Activated CD4-positive, alpha-beta memory T cell treated with anti-CD3 and anti-CD28 coated beads for 36 hours (primary cell): ENCODE measurements around the gene PEX6. TPM values are rescaled to one million over a fixed set of nuclear protein-coding genes. Genes with fewer than 3 reads are reported as not detected.

Experiments used
- CTCF ChIA-PET: fragments of 350-600 bp; sonication (Branson Sonifier 250); formaldehyde crosslinking; loops from one replicate; lab custom pipeline; 2021; ENCODE audit warnings: antibody characterized with exemption, inconsistent platforms; lab: Charles Lee
- POLR2A ChIA-PET: fragments of 350-600 bp; sonication (Branson Sonifier 250); formaldehyde crosslinking; loops from one replicate; lab custom pipeline; 2021; ENCODE audit warnings: antibody characterized with exemption; lab: Charles Lee
- DNase-seq: peaks from one replicate; pipeline ENCODE4 v3.0.0-alpha.2; 2020
- H3K27ac Mint-ChIP-seq: one replicate; pipeline ENCODE4 v1.8.0; 2021; ENCODE audit warnings: mixed read lengths
- H3K27me3 Mint-ChIP-seq: one replicate; pipeline ENCODE4 v1.8.0; 2021; ENCODE audit warnings: mixed read lengths
- H3K36me3 Mint-ChIP-seq: one replicate; pipeline ENCODE4 v1.8.0; 2021; ENCODE audit warnings: mixed read lengths
- H3K4me1 Mint-ChIP-seq: one replicate; pipeline ENCODE4 v1.8.0; 2021; ENCODE audit warnings: low read depth, mixed read lengths
- H3K4me3 Mint-ChIP-seq: one replicate; pipeline ENCODE4 v1.8.0; 2021; ENCODE audit warnings: mild to moderate bottlenecking, mixed read lengths
- H3K9me3 Mint-ChIP-seq: one replicate; pipeline ENCODE4 v1.8.0; 2021; ENCODE audit warnings: mixed read lengths
- intact Hi-C: fragments of 100-400 bp; cut with micrococcal nuclease; formaldehyde crosslinking; loops from one replicate; pipeline ENCODE4 v1.15.1; 2023
- total RNA-seq, 2 experiments: library from RNA; stranded (reverse); gene quantifications; one replicate each; pipeline ENCODE4 v1.2.3, GENCODE V29; 2021

PEX6 gene
- total RNA-seq, 2 experiments from 2014 or later, result 25.6 to 26.4 TPM

GRCh38 chr6:42928986-42929820 is 49.8 kb downstream of the PEX6 start, which contains the start of gene CNPY3:
Gene CNPY3 (plus strand): TSS chr6:42929480. CDS start chr6:42929571, 91 bp downstream.
- intact Hi-C loops, result loop anchor here (1.0 to 2.0 kb wide), 9 partner anchors 39 to 588 kb away; partner anchors contain the start of genes CUL7, KLC4, KLHDC3 and MRPL2

GRCh38 chr6:42925248-42925857 is 53.6 kb downstream of the PEX6 start:
- Mint-ChIP-seq H3K9me3 (no peaks in the 10 kb centered on the region), H3K4me1 (peaks cover 9% of the 10 kb centered on the region), H3K27ac (no peak overlapping the region), H3K36me3 (peaks cover 3% of the 10 kb centered on the region), H3K4me3 (no peak overlapping the region), H3K27me3 (no peaks in the 10 kb centered on the region)
- POLR2A ChIA-PET, result no interaction called here
- no peak for DNase-seq
- intact Hi-C loops, result no loop called here
- CTCF ChIA-PET, result interaction anchor here (0.6 kb wide), 1 partner anchor 312 kb away, joined by 3 read pairs; no protein-coding TSS in a partner anchor

More at GRCh38 chr6:42928986-42929820, 49.8 kb downstream of the PEX6 start, which contains the start of gene CNPY3:
- peak; percentile 98 for DNase-seq
- POLR2A ChIA-PET, result interaction anchor here (0.5 to 2.8 kb wide), 22 partner anchors 9 to 455 kb away, joined by 3 to 30 read pairs (median 4); partner anchors contain the start of genes KLC4, KLHDC3, MEA1 and MRPL2
- Mint-ChIP-seq H3K27ac (peak within 1 kb of the TSS; percentile 99), H3K9me3 (no peaks in the 10 kb centered on the region), H3K36me3 (peaks cover 23% of the 10 kb centered on the region), H3K4me1 (peaks cover 38% of the 10 kb centered on the region), H3K27me3 (no peaks in the 10 kb centered on the region), H3K4me3 (peak within 1 kb of the TSS; percentile 96)
- CTCF ChIA-PET, result interaction anchor here (0.6 to 2.8 kb wide), 12 partner anchors 16 to 268 kb away, joined by 3 to 11 read pairs (median 4); partner anchors contain the start of genes PEX6 and PPP2R5D

GRCh38 chr6:42923666-42924065 is 55.3 kb downstream of the PEX6 start:
- Mint-ChIP-seq H3K27me3 (no peaks in the 10 kb centered on the region), H3K4me1 (peaks cover 5% of the 10 kb centered on the region), H3K4me3 (no peak overlapping the region), H3K36me3 (no peaks in the 10 kb centered on the region), H3K9me3 (no peaks in the 10 kb centered on the region), H3K27ac (no peak overlapping the region)
- no peak for DNase-seq
- intact Hi-C loops, result no loop called here
- ChIA-PET POLR2A (no interaction called here), CTCF (no interaction called here)

GRCh38 chr6:42921801-42922200 is 57.2 kb downstream of the PEX6 start:
- Mint-ChIP-seq H3K4me3 (no peak overlapping the region), H3K4me1 (no peaks in the 10 kb centered on the region), H3K27me3 (no peaks in the 10 kb centered on the region), H3K9me3 (no peaks in the 10 kb centered on the region), H3K27ac (no peak overlapping the region), H3K36me3 (no peaks in the 10 kb centered on the region)
- intact Hi-C loops, result no loop called here
- POLR2A ChIA-PET, result interaction anchor here (0.6 kb wide), 1 partner anchor 31 kb away, joined by 3 read pairs; no protein-coding TSS in a partner anchor
- CTCF ChIA-PET, result no interaction called here
- no peak for DNase-seq

- no peak overlapping the region for H3K27ac Mint-ChIP-seq
- no peaks in the 10 kb centered on the region for H3K9me3 Mint-ChIP-seq
- DNase-seq, result no peak
- H3K36me3 Mint-ChIP-seq, result no peaks in the 10 kb centered on the region
- CTCF ChIA-PET, result no interaction called here
- no peak overlapping the region for H3K4me3 Mint-ChIP-seq
- intact Hi-C loops, result no loop called here
- H3K27me3 Mint-ChIP-seq, result peaks cover 10% of the 10 kb centered on the region
- H3K4me1 Mint-ChIP-seq, result peaks cover 1% of the 10 kb centered on the region
- POLR2A ChIA-PET, result no interaction called here
Observed at GRCh38 chr6:42916288-42916687, 62.7 kb downstream of the PEX6 start.

- Mint-ChIP-seq H3K4me1 (peaks cover 3% of the 10 kb centered on the region), H3K9me3 (no peaks in the 10 kb centered on the region), H3K27ac (no peak within 1 kb of the TSS), H3K36me3 (no peaks in the 10 kb centered on the region), H3K4me3 (no peak within 1 kb of the TSS), H3K27me3 (peaks cover 12% of the 10 kb centered on the region)
- no peak for DNase-seq
- ChIA-PET POLR2A (no interaction called here), CTCF (no interaction called here)
- intact Hi-C loops, result no loop called here
Observed at GRCh38 chr6:42915732-42916131, 63.2 kb downstream of the PEX6 start, which contains the start of gene PTCRA. Gene PTCRA (plus strand): TSS chr6:42916053. CDS start chr6:42916070, 17 bp downstream.

GRCh38 chr6:42914546-42914945 is 64.4 kb downstream of the PEX6 start:
- no peak for DNase-seq
- CTCF ChIA-PET, result interaction anchor here (1.5 kb wide), 1 partner anchor 229 kb away, joined by 5 read pairs; no protein-coding TSS in a partner anchor
- H3K4me1 Mint-ChIP-seq, result peaks cover 3% of the 10 kb centered on the region
- H3K27ac Mint-ChIP-seq, result no peak overlapping the region
- intact Hi-C loops, result no loop called here
- no peaks in the 10 kb centered on the region for H3K36me3 Mint-ChIP-seq
- H3K9me3 Mint-ChIP-seq, result no peaks in the 10 kb centered on the region
- no peak overlapping the region for H3K4me3 Mint-ChIP-seq
- POLR2A ChIA-PET, result interaction anchor here (0.8 kb wide), 1 partner anchor 289 kb away, joined by 3 read pairs; no protein-coding TSS in a partner anchor
- H3K27me3 Mint-ChIP-seq, result peaks cover 12% of the 10 kb centered on the region

Other genes starting within 250 kb of the PEX6 start
- 10 to 100 TPM; 17.3 TPM for gene TBCC, start 233.1 kb downstream of the PEX6 start, total RNA-seq
- gene BICRAL, start 197.1 kb downstream of the PEX6 start, total RNA-seq, result 10 to 100 TPM; 12.0 to 12.1 TPM
- gene RPL7L1, start 99.6 kb downstream of the PEX6 start, total RNA-seq, result 100 to 1,000 TPM; 111 to 117 TPM
- not detected for gene PTCRA, start 63.1 kb downstream of the PEX6 start, total RNA-seq
- 10 to 100 TPM; 32.2 to 37.6 TPM for gene CNPY3, start 49.7 kb downstream of the PEX6 start, total RNA-seq
- gene GNMT, start 18.4 kb downstream of the PEX6 start, total RNA-seq, result not detected
- gene PPP2R5D, start 5.4 kb upstream of the PEX6 start, total RNA-seq, result 10 to 100 TPM; 59.1 to 60.2 TPM
- 10 to 100 TPM; 90.2 to 94.4 TPM for gene MEA1, start 34.8 kb upstream of the PEX6 start, total RNA-seq
- gene KLHDC3, start 35.1 kb upstream of the PEX6 start, total RNA-seq, result 10 to 100 TPM; 48.1 to 52.3 TPM
- gene RRP36, start 42.4 kb upstream of the PEX6 start, total RNA-seq, result 10 to 100 TPM; 54.0 to 55.6 TPM
- 10 to 100 TPM; 23.2 to 23.8 TPM for gene CUL7, start 74.7 kb upstream of the PEX6 start, total RNA-seq
- 10 to 100 TPM; 91.0 to 95.4 TPM for gene MRPL2, start 80.3 kb upstream of the PEX6 start, total RNA-seq
- gene KLC4, start 80.5 kb upstream of the PEX6 start, total RNA-seq, result 10 to 100 TPM; 11.0 to 11.9 TPM
- gene PTK7, start 97.1 kb upstream of the PEX6 start, total RNA-seq, result 1 to 10 TPM; 1.3 to 1.5 TPM
- gene SRF, start 192.1 kb upstream of the PEX6 start, total RNA-seq, result 10 to 100 TPM; 40.5 to 40.8 TPM
- 10 to 100 TPM; 37.8 to 38.4 TPM for gene CUL9, start 203.0 kb upstream of the PEX6 start, total RNA-seq